ENCODE data around the gene FOSL2. TPM values are rescaled to one million over a fixed set of nuclear protein-coding genes. Genes with fewer than 3 reads are reported as not detected.

FOSL2 gene
- total and polyA plus RNA-seq, 4 donors, result 23.5 to 97.9 (median 68.5) TPM

DNA sequence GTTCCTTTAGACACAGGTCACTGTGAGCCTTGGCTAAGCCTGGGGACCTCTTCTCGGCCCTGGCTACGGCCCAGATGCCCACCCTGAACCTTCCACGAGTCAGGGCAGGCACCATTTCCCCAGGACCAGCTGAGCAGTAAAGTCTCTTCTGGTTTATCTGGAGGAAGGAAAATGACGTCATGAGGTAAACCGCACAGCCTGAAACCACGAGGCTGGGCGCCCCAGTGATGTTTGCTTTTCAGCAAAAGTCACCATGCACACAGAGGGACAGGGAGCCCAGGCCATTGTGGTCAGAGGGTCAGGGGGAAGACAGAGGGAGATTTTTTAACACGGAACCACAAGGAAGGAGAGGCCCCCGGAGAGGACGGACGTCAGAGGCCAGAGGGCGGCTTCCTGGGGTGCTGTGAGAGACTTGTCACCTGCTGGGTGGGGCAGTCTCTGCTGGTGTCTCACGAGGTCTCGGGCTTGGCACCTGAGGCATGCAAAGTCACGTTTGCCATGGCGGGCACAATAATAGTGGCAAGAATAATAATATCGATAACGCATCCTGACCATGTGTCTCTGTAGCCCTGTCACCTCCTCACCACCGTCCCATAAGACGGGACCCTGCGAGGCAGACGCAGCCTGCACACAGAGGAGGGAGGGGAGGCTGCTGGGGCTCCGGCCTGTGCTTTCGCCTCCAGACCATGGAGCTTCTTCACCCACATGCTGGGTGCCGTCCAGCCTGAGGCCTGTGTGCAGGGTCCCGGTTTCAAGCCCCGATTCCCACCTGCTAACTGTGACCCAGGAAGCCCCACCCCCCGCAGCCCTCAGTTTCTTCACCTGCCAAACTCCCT is 33.2 kb upstream of the FOSL2 start:
- peak; percentile 42 for ATAC-seq (ENCODE audit: insufficient read depth, low FRiP score)
- Histone ChIP-seq H3K4me1 (ENCODE audit: control insufficient read depth in 5 of 5, insufficient read depth in 5 of 5, low read length in 5 of 5) (peaks cover 0 to 45% (median 20%) of the 10 kb centered on the region in 5 donors), H3K27ac (ENCODE audit: low read depth in 1 of 2, low read length in 1 of 2) (peak overlapping the region in 1 of 2 donors; percentile 41), H3K9ac (ENCODE audit: insufficient read depth in 1 of 2, low read length in 2 of 2) (no peak overlapping the region), H3K9me3 (ENCODE audit: control insufficient read depth in 4 of 4, insufficient read depth in 3 of 4, low read length in 3 of 4) (no peaks in the 10 kb centered on the region), H3K36me3 (ENCODE audit: control insufficient read depth in 4 of 4, insufficient read depth in 4 of 4, low read length in 4 of 4) (no peaks in the 10 kb centered on the region), H3K27me3 (ENCODE audit: control insufficient read depth in 3 of 3, insufficient read depth in 3 of 3, low read length in 2 of 3) (no peaks in the 10 kb centered on the region), H3K4me3 (no peak overlapping the region)
- DNase-seq, result no peak
- 46 to 61% methylated on average over 28 of the region's 28 CpGs for WGBS, 2 donors
- TF ChIP-seq, protein P1, sequence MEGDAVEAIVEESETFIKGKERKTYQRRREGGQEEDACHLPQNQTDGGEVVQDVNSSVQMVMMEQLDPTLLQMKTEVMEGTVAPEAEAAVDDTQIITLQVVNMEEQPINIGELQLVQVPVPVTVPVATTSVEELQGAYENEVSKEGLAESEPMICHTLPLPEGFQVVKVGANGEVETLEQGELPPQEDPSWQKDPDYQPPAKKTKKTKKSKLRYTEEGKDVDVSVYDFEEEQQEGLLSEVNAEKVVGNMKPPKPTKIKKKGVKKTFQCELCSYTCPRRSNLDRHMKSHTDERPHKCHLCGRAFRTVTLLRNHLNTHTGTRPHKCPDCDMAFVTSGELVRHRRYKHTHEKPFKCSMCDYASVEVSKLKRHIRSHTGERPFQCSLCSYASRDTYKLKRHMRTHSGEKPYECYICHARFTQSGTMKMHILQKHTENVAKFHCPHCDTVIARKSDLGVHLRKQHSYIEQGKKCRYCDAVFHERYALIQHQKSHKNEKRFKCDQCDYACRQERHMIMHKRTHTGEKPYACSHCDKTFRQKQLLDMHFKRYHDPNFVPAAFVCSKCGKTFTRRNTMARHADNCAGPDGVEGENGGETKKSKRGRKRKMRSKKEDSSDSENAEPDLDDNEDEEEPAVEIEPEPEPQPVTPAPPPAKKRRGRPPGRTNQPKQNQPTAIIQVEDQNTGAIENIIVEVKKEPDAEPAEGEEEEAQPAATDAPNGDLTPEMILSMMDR (IDR thresholded peaks at IDR 0.05; ENCODE audit: control extremely low read depth, extremely low read depth), result no peak

DNA sequence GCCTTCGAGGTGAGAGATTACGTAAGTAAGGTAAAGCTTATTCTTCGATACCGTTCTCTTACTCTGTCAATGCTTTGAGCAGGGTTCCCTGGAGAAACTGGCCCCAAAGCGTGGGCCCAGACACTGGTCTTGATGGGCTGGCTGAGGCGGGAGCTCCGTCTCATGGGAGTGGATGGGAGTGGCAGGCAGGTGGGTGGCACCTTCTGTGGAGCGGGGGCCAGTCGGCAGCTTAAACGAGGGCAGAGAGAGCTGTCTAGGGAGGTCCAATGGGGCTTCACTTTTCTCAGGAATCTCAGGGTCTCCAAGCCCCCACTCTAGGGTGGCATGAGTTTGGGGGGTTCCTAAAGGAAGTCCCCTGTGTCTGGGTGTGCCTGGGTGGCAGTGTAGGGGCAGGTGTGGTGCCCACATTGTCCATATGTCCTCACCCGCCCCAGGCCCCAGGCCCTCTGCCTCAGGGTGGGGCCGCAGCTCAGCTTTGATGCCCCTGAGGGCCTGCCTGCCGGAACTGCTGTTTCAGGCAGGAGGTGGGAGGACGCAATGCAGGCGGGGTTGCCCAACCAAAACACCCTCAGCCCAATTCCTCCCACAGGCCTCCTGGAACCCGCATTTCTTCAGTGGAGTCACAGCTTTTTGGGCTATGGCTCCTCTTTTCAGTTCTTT is 32.5 kb upstream of the FOSL2 start:
- H3K27me3 ChIP-seq (ENCODE audit: control insufficient read depth in 3 of 3, insufficient read depth in 3 of 3, low read length in 2 of 3), result no peaks in the 10 kb centered on the region
- H3K9ac ChIP-seq (ENCODE audit: insufficient read depth in 1 of 2, low read length in 2 of 2), result no peak overlapping the region
- ATAC-seq (ENCODE audit: insufficient read depth, low FRiP score), result no peak
- TF ChIP-seq, protein P1 (IDR thresholded peaks at IDR 0.05; ENCODE audit: control extremely low read depth, extremely low read depth), result no peak
- no peaks in the 10 kb centered on the region for H3K36me3 ChIP-seq (ENCODE audit: control insufficient read depth in 4 of 4, insufficient read depth in 4 of 4, low read length in 4 of 4)
- no peaks in the 10 kb centered on the region for H3K9me3 ChIP-seq (ENCODE audit: control insufficient read depth in 4 of 4, insufficient read depth in 3 of 4, low read length in 3 of 4)
- DNase-seq, result no peak
- H3K4me3 ChIP-seq, result no peak overlapping the region
- H3K4me1 ChIP-seq (ENCODE audit: control insufficient read depth in 5 of 5, insufficient read depth in 5 of 5, low read length in 5 of 5), result peaks cover 0 to 46% (median 21%) of the 10 kb centered on the region in 5 donors
- 65 to 79% methylated on average over 16 of the region's 16 CpGs for WGBS, 2 donors
- no peak overlapping the region for H3K27ac ChIP-seq (ENCODE audit: low read depth in 1 of 2, low read length in 1 of 2)

DNA sequence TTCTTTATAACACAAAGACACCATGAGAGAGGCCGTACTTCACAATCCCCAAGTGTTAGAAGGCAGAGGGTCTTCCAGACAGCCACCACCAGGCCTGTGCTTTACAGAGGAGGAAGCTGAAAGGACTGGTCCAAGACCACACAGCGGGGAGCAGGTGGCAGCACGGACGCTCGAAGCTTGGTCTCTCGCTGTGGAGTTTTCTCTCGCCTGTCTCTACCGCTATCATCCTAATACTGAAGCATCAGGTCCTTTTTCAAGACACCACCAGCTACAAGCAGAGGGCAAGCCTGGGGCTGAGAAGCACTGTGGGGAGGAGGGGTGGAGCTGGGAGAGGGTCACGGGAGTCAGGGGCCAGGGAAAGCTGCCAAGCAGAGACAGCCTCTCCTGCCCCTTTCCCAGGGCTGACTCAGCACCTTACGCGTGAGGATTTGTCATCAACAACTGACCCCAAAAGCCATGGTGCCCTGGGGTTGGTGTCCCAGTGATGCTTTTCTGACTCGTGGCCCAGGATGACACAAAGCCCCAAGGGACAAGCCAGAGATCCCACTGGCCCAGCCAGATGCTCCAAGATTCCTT is 31.9 kb upstream of the FOSL2 start:
- TF ChIP-seq, protein P1 (IDR thresholded peaks at IDR 0.05; ENCODE audit: control extremely low read depth, extremely low read depth), result no peak
- Histone ChIP-seq H3K4me1 (ENCODE audit: control insufficient read depth in 5 of 5, insufficient read depth in 5 of 5, low read length in 5 of 5) (peaks cover 0 to 45% (median 15%) of the 10 kb centered on the region in 5 donors), H3K27me3 (ENCODE audit: control insufficient read depth in 3 of 3, insufficient read depth in 3 of 3, low read length in 2 of 3) (no peaks in the 10 kb centered on the region), H3K4me3 (no peak overlapping the region), H3K27ac (ENCODE audit: low read depth in 1 of 2, low read length in 1 of 2) (no peak overlapping the region), H3K9ac (ENCODE audit: insufficient read depth in 1 of 2, low read length in 2 of 2) (no peak overlapping the region), H3K9me3 (ENCODE audit: control insufficient read depth in 4 of 4, insufficient read depth in 3 of 4, low read length in 3 of 4) (no peaks in the 10 kb centered on the region), H3K36me3 (ENCODE audit: control insufficient read depth in 4 of 4, insufficient read depth in 4 of 4, low read length in 4 of 4) (no peaks in the 10 kb centered on the region)
- DNase-seq (no peak), ATAC-seq (ENCODE audit: insufficient read depth, low FRiP score) (no peak)
- WGBS, 2 donors, result 62 to 73% methylated on average over 12 of the region's 12 CpGs
